H9 (cell line): ENCODE measurements around the gene PDHB. TPM values are rescaled to one million over a fixed set of nuclear protein-coding genes. Genes with fewer than 3 reads are reported as not detected.

Experiments
- DNase-seq: peaks from one replicate; pipeline ENCODE4 v3.0.0-alpha.2; 2017
- H2AFZ ChIP-seq: one replicate; pipeline ENCODE4 v1.6.1; 2013; ENCODE audit warnings: mild to moderate bottlenecking, low read length, control low read depth, moderate library complexity
- H2AK5ac ChIP-seq: 2 replicates; pipeline ENCODE4 v1.6.1; 2013; ENCODE audit warnings: low read length, control low read depth, mixed read lengths; ENCODE audit not compliant: insufficient read length
- H2BK120ac ChIP-seq: one replicate; pipeline ENCODE4 v1.6.1; 2013; ENCODE audit warnings: low read depth, mild to moderate bottlenecking, low read length, control low read depth, inconsistent platforms; ENCODE audit not compliant: poor library complexity, severe bottlenecking
- H2BK12ac ChIP-seq: 2 replicates; pipeline ENCODE4 v1.6.1; 2013; ENCODE audit warnings: low read length, control low read depth, mixed read lengths, low read depth; ENCODE audit not compliant: insufficient read length
- H2BK15ac ChIP-seq: 2 replicates; pipeline ENCODE4 v1.6.1; 2013; ENCODE audit warnings: low read depth, low read length, control low read depth
- H2BK20ac ChIP-seq: one replicate; pipeline ENCODE4 v1.6.1; 2013; ENCODE audit warnings: low read depth, mild to moderate bottlenecking, low read length, control low read depth, inconsistent platforms; ENCODE audit not compliant: poor library complexity, severe bottlenecking
- H2BK5ac ChIP-seq: 2 replicates; pipeline ENCODE4 v1.6.1; 2013; ENCODE audit warnings: low read length, control low read depth, mixed read lengths; ENCODE audit not compliant: insufficient read length
- H3K14ac ChIP-seq: 2 replicates; pipeline ENCODE4 v1.6.1; 2013; ENCODE audit warnings: low read length, control low read depth; ENCODE audit not compliant: insufficient read depth
- H3K18ac ChIP-seq: 2 replicates; pipeline ENCODE4 v1.6.1; 2013; ENCODE audit warnings: low read depth, mild to moderate bottlenecking, mixed read lengths, low read length, control low read depth; ENCODE audit not compliant: insufficient read length
- H3K23ac ChIP-seq: 2 replicates; pipeline ENCODE4 v1.6.1; 2013; ENCODE audit warnings: low read length, control low read depth, mixed read lengths, low read depth; ENCODE audit not compliant: insufficient read length
- H3K23me2 ChIP-seq: 2 replicates; pipeline ENCODE4 v1.6.1; 2013; ENCODE audit warnings: low read depth, mild to moderate bottlenecking, mixed read lengths, low read length, control low read depth; ENCODE audit not compliant: insufficient read length, poor library complexity, severe bottlenecking
- H3K27ac ChIP-seq: 2 replicates; pipeline ENCODE4 v1.5.1; 2013; ENCODE audit warnings: low read length, control low read depth, mixed read lengths, low read depth; ENCODE audit not compliant: insufficient read length
- H3K27me3 ChIP-seq: 2 replicates; pipeline ENCODE4 v1.6.1; 2013; ENCODE audit warnings: low read length, control low read depth, inconsistent platforms; ENCODE audit not compliant: insufficient read depth
- H3K4ac ChIP-seq: 2 replicates; pipeline ENCODE4 v1.6.1; 2013; ENCODE audit warnings: low read depth, mild to moderate bottlenecking, control low read depth, inconsistent platforms, low read length, moderate library complexity
- H3K4me1 ChIP-seq: 2 replicates; pipeline ENCODE4 v1.6.1; 2013; ENCODE audit warnings: low read length, control low read depth, inconsistent platforms; ENCODE audit not compliant: insufficient read depth
- H3K4me2 ChIP-seq: 2 replicates; pipeline ENCODE4 v1.6.1; 2013; ENCODE audit warnings: low read length, control low read depth, mixed read lengths; ENCODE audit not compliant: insufficient read length, insufficient read depth
- H3K56ac ChIP-seq: 2 replicates; pipeline ENCODE4 v1.6.1; 2013; ENCODE audit warnings: low read depth, mild to moderate bottlenecking, mixed read lengths, low read length, control low read depth; ENCODE audit not compliant: insufficient read length
- H3K79me1 ChIP-seq: 2 replicates; pipeline ENCODE4 v1.6.1; 2013; ENCODE audit warnings: low read depth, mild to moderate bottlenecking, moderate library complexity, low read length, control low read depth, inconsistent platforms; ENCODE audit not compliant: insufficient read depth, poor library complexity, severe bottlenecking
- H3K79me2 ChIP-seq: 2 replicates; pipeline ENCODE4 v1.6.1; 2013; ENCODE audit warnings: low read length, control low read depth, inconsistent platforms; ENCODE audit not compliant: insufficient read depth
- H3K9ac ChIP-seq: 2 replicates; pipeline ENCODE4 v1.6.1; 2013; ENCODE audit warnings: low read length, control low read depth, mixed read lengths; ENCODE audit not compliant: insufficient read length; ENCODE audit errors: extremely low read depth
- H3K9me3 ChIP-seq: one replicate; pipeline ENCODE4 v1.6.1; 2013; ENCODE audit warnings: low read depth, low read length, inconsistent platforms; ENCODE audit not compliant: control insufficient read depth
- H3T11ph ChIP-seq: one replicate; pipeline ENCODE4 v1.6.1; 2013; ENCODE audit warnings: mild to moderate bottlenecking, low read length, control low read depth, inconsistent platforms
- H4K20me1 ChIP-seq: one replicate; pipeline ENCODE4 v1.6.1; 2013; ENCODE audit not compliant: control insufficient read depth, insufficient read length, insufficient read depth
- H4K5ac ChIP-seq: 2 replicates; pipeline ENCODE4 v1.6.1; 2013; ENCODE audit warnings: low read depth, mild to moderate bottlenecking, mixed read lengths, low read length, control low read depth; ENCODE audit not compliant: insufficient read length
- H4K8ac ChIP-seq: replicated peaks from 2 replicates; pipeline ENCODE4 v1.6.1; 2013; ENCODE audit warnings: low read length, control low read depth, mixed read lengths, low read depth; ENCODE audit not compliant: insufficient read length
- H4K91ac ChIP-seq: 2 replicates; pipeline ENCODE4 v1.6.1; 2013; ENCODE audit warnings: low read depth, mild to moderate bottlenecking, moderate library complexity, mixed read lengths, low read length, control low read depth; ENCODE audit not compliant: insufficient read length
- H3K27ac Mint-ChIP-seq, 3 experiments: 2 replicates in 2 of 3; 3 replicates in 1 of 3; pipeline ENCODE4 v1.8.0; 2020 to 2021; ENCODE audit warnings: mixed read lengths in 3 of 3, mild to moderate bottlenecking in 1 of 3, moderate library complexity in 1 of 3
- H3K27me3 Mint-ChIP-seq: 2 replicates; pipeline ENCODE4 v1.8.0; 2021; ENCODE audit warnings: low read depth, mild to moderate bottlenecking, moderate library complexity, mixed read lengths
- H3K36me3 Mint-ChIP-seq, 3 experiments: 2 replicates in 2 of 3; 3 replicates in 1 of 3; pipeline ENCODE4 v1.8.0; 2020 to 2021; ENCODE audit warnings: low read depth in 3 of 3, mixed read lengths in 3 of 3; ENCODE audit not compliant: insufficient read depth in 1 of 3
- H3K4me1 Mint-ChIP-seq, 2 experiments: 2 replicates each; pipeline ENCODE4 v1.8.0; 2020; ENCODE audit warnings: mixed read lengths in 2 of 2
- H3K4me3 Mint-ChIP-seq, 2 experiments: 2 replicates in 1 of 2; 3 replicates in 1 of 2; pipeline ENCODE4 v1.8.0; 2020 to 2021; ENCODE audit warnings: mild to moderate bottlenecking in 2 of 2, mixed read lengths in 2 of 2, moderate library complexity in 1 of 2
- H3K9me3 Mint-ChIP-seq, 2 experiments: 2 replicates in 1 of 2; 3 replicates in 1 of 2; pipeline ENCODE4 v1.8.0; 2020; ENCODE audit warnings: mild to moderate bottlenecking in 2 of 2, mixed read lengths in 2 of 2, moderate library complexity in 1 of 2
- CTCF ChIP-seq: fragments of 200-600 bp; sonication (generic); conservative IDR thresholded peaks from 3 replicates; pipeline ENCODE4 v1.8.0; 2021; ENCODE audit warnings: antibody characterized with exemption, mild to moderate bottlenecking
- WGBS: extraction: QIAGEN DNeasy Blood & Tissue Kit; methylation state at CpG from one replicate; pipeline ENCODE4 v1.1.7; 2013; ENCODE audit warnings: missing lambda C conversion rate, low lambda C conversion rate, mixed read lengths; ENCODE audit not compliant: insufficient read length; ENCODE audit errors: extremely low coverage; 5-methylcytosine and 5-hydroxymethylcytosine counted together
- total RNA-seq: library from RNA; stranded (reverse); gene quantifications from 2 replicates; pipeline ENCODE4 v1.2.1, GENCODE V29; 2021

Gene PDHB
- total RNA-seq, 1 experiment from 2014 or later: 132 TPM

GRCh38 chr3:58411036-58411435 lies 22.6 kb downstream of the PDHB start:
- Histone ChIP-seq H3K9me3 (no peaks in the 10 kb centered on the region), H2BK5ac (no peak overlapping the region), H3K4me2 (no peak overlapping the region), H3K79me2 (no peaks in the 10 kb centered on the region), H4K20me1 (no peaks in the 10 kb centered on the region), H2BK20ac (no peak overlapping the region), H3K4me1 (no peaks in the 10 kb centered on the region), H3K79me1 (no peaks in the 10 kb centered on the region), H4K8ac (no peak overlapping the region), H2BK15ac (no peak overlapping the region), H3K4ac (no peak overlapping the region), H2BK12ac (no peak overlapping the region), H3K18ac (no peak overlapping the region), H3K27ac (no peak overlapping the region), H3K23ac (no peak overlapping the region), H3K9ac (no peak overlapping the region), H2BK120ac (no peak overlapping the region), H3T11ph (no peak overlapping the region), H4K5ac (no peak overlapping the region), H4K91ac (no peak overlapping the region), H3K14ac (no peak overlapping the region), H2AK5ac (no peak overlapping the region), H3K23me2 (no peaks in the 10 kb centered on the region), H2AFZ (no peak overlapping the region), H3K56ac (no peak overlapping the region), H3K27me3 (no peaks in the 10 kb centered on the region)
- TF ChIP-seq CTCF: no peak
- Mint-ChIP-seq H3K36me3 (no peaks in the 10 kb centered on the region; a peak in 1 of 7 replicates), H3K27me3 (peaks cover 3% of the 10 kb centered on the region; the same call in 1 of the 2 replicates), H3K9me3 (no peaks in the 10 kb centered on the region), H3K4me1 (peaks cover 21 to 25% of the 10 kb centered on the region in 2 experiments), H3K27ac (no peak overlapping the region; a peak in 1 of 7 replicates), H3K4me3 (no peak overlapping the region)
- DNase-seq: no peak
- no CpG with 5 or more reads among the region's 3 CpGs for WGBS
